ENCODE measurements around the gene RXRA.

RXRA gene

GRCh38 chr9:134321946-134322741 lies 4.1 kb upstream of the RXRA start:
- no peak overlapping the region for H3K27ac ChIP-seq
- no peak for TF ChIP-seq CTCF (IDR thresholded peaks at IDR 0.05)

GRCh38 chr9:134322781-134323241 lies 3.4 kb upstream of the RXRA start:
- no peak overlapping the region for H3K4me3 ChIP-seq
- no peak for DNase-seq (ENCODE audit: low spot score)
- no peak for TF ChIP-seq CTCF (IDR thresholded peaks at IDR 0.05)
- H3K27ac ChIP-seq, result peak overlapping the region; percentile 30 to 99

More at GRCh38 chr9:134321946-134322741, 4.1 kb upstream of the RXRA start:
- H3K4me3 ChIP-seq, result no peak overlapping the region
- no peak for DNase-seq (ENCODE audit: low spot score)

- DNase-seq (ENCODE audit: low spot score), result peak; percentile 89
- no peak for TF ChIP-seq CTCF (IDR thresholded peaks at IDR 0.05)
- Histone ChIP-seq H3K4me3 (no peak overlapping the region), H3K27ac (peak overlapping the region; percentile 99 to 100)
These were observed 2.4 kb upstream of the RXRA start for GRCh38 chr9:134323741-134324358.

GRCh38 chr9:134324359-134325095 lies 1.7 kb upstream of the RXRA start:
- TF ChIP-seq CTCF (IDR thresholded peaks at IDR 0.05), result no peak
- Histone ChIP-seq H3K27ac (peak overlapping the region; percentile 99 to 100), H3K4me3 (peak overlapping the region; percentile 97)
- DNase-seq (ENCODE audit: low spot score), result no peak

GRCh38 chr9:134325096-134325812 lies 1.0 kb upstream of the RXRA start:
- Histone ChIP-seq H3K4me3 (peak overlapping the region; percentile 97), H3K27ac (peak overlapping the region; percentile 99 to 100)
- TF ChIP-seq CTCF (IDR thresholded peaks at IDR 0.05), result no peak
- DNase-seq (ENCODE audit: low spot score), result peak; percentile 87

GRCh38 chr9:134326724-134327601 lies 708 bp downstream of the RXRA start:
- peak overlapping the region; percentile 77 to 100 for H3K27ac ChIP-seq
- H3K4me3 ChIP-seq, result peak overlapping the region; percentile 87
- TF ChIP-seq CTCF (IDR thresholded peaks at IDR 0.05), result no peak
- no peak for DNase-seq (ENCODE audit: low spot score)

All from coronary artery (tissue), 2 donors.